WTC11 (cell line): ENCODE data around the gene STK32C. TPM values are rescaled to one million over a fixed set of nuclear protein-coding genes. Genes with fewer than 3 reads are reported as not detected.

Experiments used
- ATAC-seq: fragments of 200-7000 bp; cut with Tn5 transposase; 2 replicates; pipeline ENCODE4 v1.10.0; 2021; ENCODE audit warnings: mild to moderate bottlenecking, moderate library complexity
- CTCF ChIA-PET: fragments of 300-600 bp; sonication (Branson Sonifier 250); formaldehyde crosslinking; loops from one replicate; lab custom pipeline; 2021; ENCODE audit warnings: antibody characterized with exemption; lab: Charles Lee
- POLR2A ChIA-PET: fragments of 350-600 bp; sonication (Branson Sonifier 250); formaldehyde crosslinking; loops from one replicate; lab custom pipeline; 2021; ENCODE audit warnings: antibody characterized with exemption; lab: Charles Lee
- DNase-seq: peaks from one replicate; pipeline ENCODE4 v3.0.0; 2021; ENCODE audit warnings: low spot score
- H3K27ac Mint-ChIP-seq: 2 replicates; pipeline ENCODE4 v1.8.0; 2021; ENCODE audit warnings: mixed read lengths
- H3K27me3 Mint-ChIP-seq: 2 replicates; pipeline ENCODE4 v1.8.0; 2021; ENCODE audit warnings: low read depth, mild to moderate bottlenecking, moderate library complexity, mixed read lengths
- H3K36me3 Mint-ChIP-seq: 2 replicates; pipeline ENCODE4 v1.8.0; 2021; ENCODE audit warnings: mixed read lengths
- H3K4me1 Mint-ChIP-seq: 2 replicates; pipeline ENCODE4 v1.8.0; 2022; ENCODE audit warnings: mixed read lengths
- H3K4me3 Mint-ChIP-seq: 2 replicates; pipeline ENCODE4 v1.8.0; 2021; ENCODE audit warnings: mild to moderate bottlenecking, moderate library complexity, mixed read lengths
- H3K9me3 Mint-ChIP-seq: 2 replicates; pipeline ENCODE4 v1.8.0; 2021; ENCODE audit warnings: mixed read lengths
- CBFB ChIP-seq: sonication (generic); formaldehyde crosslinking; IDR thresholded peaks from 2 replicates; pipeline ENCODE4 v1.8.1; 2022; ENCODE audit warnings: mild to moderate bottlenecking, low read depth, missing genetic modification reagents
- GTF2I ChIP-seq: fragments of 250-450 bp; sonication (Bioruptor Pico); conservative IDR thresholded peaks from 2 replicates; pipeline ENCODE4 v1.4.0; 2021; ENCODE audit warnings: mild to moderate bottlenecking
- NFE2L1 ChIP-seq: sonication (generic); formaldehyde crosslinking; IDR thresholded peaks from 2 replicates; pipeline ENCODE4 v1.8.1; 2023; ENCODE audit warnings: missing genetic modification reagents
- NR1H2 ChIP-seq: sonication (generic); formaldehyde crosslinking; IDR thresholded peaks from 2 replicates; pipeline ENCODE4 v1.9.0; 2021; ENCODE audit warnings: mild to moderate bottlenecking, moderate library complexity, missing genetic modification reagents
- NR2C2 ChIP-seq: sonication (generic); formaldehyde crosslinking; IDR thresholded peaks from 2 replicates; pipeline ENCODE4 v1.8.0; 2022; ENCODE audit warnings: mild to moderate bottlenecking, missing genetic modification reagents
- NR3C1 ChIP-seq: sonication (generic); formaldehyde crosslinking; conservative IDR thresholded peaks from 2 replicates; pipeline ENCODE4 v1.8.1; 2023; ENCODE audit warnings: low read depth, mild to moderate bottlenecking, missing genetic modification reagents
- TEAD4 ChIP-seq: sonication (generic); formaldehyde crosslinking; IDR thresholded peaks from 2 replicates; pipeline ENCODE4 v1.8.0; 2022; ENCODE audit warnings: mild to moderate bottlenecking, missing genetic modification reagents
- total RNA-seq: library from RNA; stranded (reverse); gene quantifications from 3 replicates; pipeline ENCODE4 v1.2.3, GENCODE V29; 2021
- TF ChIP-seq, protein P1 (sequence below): fragments of 250-450 bp; sonication (Bioruptor Pico); IDR thresholded peaks from 2 replicates; pipeline ENCODE4 v1.9.0; 2021; ENCODE audit warnings: mild to moderate bottlenecking, borderline replicate concordance
- TF ChIP-seq, protein P2 (sequence below): sonication (generic); formaldehyde crosslinking; IDR thresholded peaks from 2 replicates; pipeline ENCODE4 v1.8.0; 2022; ENCODE audit warnings: mild to moderate bottlenecking, missing genetic modification reagents
- TF ChIP-seq, protein P3 (sequence below): sonication (generic); formaldehyde crosslinking; IDR thresholded peaks from 2 replicates; pipeline ENCODE4 v1.8.0; 2023; ENCODE audit warnings: missing genetic modification reagents, mild to moderate bottlenecking, borderline replicate concordance
- TF ChIP-seq, protein P4 (sequence below): sonication (generic); formaldehyde crosslinking; IDR thresholded peaks from 2 replicates; pipeline ENCODE4 v1.8.0; 2023; ENCODE audit warnings: mild to moderate bottlenecking, missing genetic modification reagents
- TF ChIP-seq, protein P5 (sequence below): sonication (generic); formaldehyde crosslinking; IDR thresholded peaks from 2 replicates; pipeline ENCODE4 v1.8.1; 2022; ENCODE audit warnings: low read depth, missing genetic modification reagents, borderline replicate concordance
- TF ChIP-seq, protein P6 (sequence below): sonication (generic); formaldehyde crosslinking; conservative IDR thresholded peaks from 2 replicates; pipeline ENCODE4 v1.8.1; 2023; ENCODE audit warnings: mild to moderate bottlenecking, low read depth, missing genetic modification reagents, moderate library complexity
- TF ChIP-seq, protein P7 (sequence below): sonication (generic); formaldehyde crosslinking; IDR thresholded peaks from 2 replicates; pipeline ENCODE4 v1.8.1; 2023; ENCODE audit warnings: mild to moderate bottlenecking, missing genetic modification reagents
- TF ChIP-seq, protein P8 (sequence below): sonication (generic); formaldehyde crosslinking; IDR thresholded peaks from 2 replicates; pipeline ENCODE4 v1.8.1; 2022; ENCODE audit warnings: missing genetic modification reagents, borderline replicate concordance

Gene STK32C
- total RNA-seq, 1 experiment from 2014 or later, result 20.7 TPM

DNA sequence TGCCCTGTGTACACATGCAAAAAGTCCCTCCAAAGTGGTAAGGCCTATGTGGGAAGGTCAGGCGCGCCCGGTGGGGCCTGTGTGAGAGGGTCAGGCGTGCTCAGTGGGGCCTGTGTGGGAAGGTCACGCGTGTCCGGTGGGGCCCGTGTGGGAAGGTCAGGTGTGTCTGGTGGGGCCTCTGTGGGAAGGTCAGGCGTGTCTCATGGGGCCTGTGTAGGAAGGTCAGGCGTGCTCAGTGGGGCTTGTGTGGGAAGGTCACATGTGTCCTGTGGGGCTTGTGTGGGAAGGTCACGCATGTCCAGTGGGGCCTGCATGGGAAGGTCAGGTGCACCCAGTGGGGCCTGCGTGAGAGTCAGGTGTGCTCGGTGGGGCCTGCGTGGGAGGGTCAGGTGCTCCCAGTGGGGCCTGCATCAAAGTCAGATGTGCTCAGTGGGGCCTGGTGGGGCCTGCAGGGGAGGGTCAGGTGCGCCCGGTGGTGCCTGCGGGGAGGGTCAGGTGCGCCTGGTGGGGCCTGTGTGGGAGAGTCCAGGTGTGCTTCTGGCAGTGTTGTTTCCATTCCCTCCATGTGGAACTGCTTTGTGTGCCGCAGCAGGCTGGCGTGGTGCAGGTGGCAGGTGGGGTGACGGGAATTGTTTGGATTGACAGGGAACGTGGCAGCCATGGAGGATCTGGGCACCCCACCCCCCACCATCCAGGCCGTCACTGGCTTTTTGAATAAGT, 39.6 kb upstream of the STK32C start:
- ATAC-seq (no peak), DNase-seq (no peak)
- no peak overlapping the region for H3K4me3 Mint-ChIP-seq
- no peaks in the 10 kb centered on the region for H3K4me1 Mint-ChIP-seq
- H3K36me3 Mint-ChIP-seq, result no peaks in the 10 kb centered on the region
- no peaks in the 10 kb centered on the region for H3K9me3 Mint-ChIP-seq
- H3K27ac Mint-ChIP-seq, result peak overlapping the region; percentile 71; the same call in 1 of the 2 replicates
- CTCF ChIA-PET, result interaction anchor here (1.2 to 2.1 kb wide), 2 partner anchors 13 to 35 kb away, joined by 3 to 14 read pairs; no protein-coding TSS in a partner anchor
- peaks cover 7% of the 10 kb centered on the region for H3K27me3 Mint-ChIP-seq
- POLR2A ChIA-PET, result no interaction called here
- TF ChIP-seq, protein P1, sequence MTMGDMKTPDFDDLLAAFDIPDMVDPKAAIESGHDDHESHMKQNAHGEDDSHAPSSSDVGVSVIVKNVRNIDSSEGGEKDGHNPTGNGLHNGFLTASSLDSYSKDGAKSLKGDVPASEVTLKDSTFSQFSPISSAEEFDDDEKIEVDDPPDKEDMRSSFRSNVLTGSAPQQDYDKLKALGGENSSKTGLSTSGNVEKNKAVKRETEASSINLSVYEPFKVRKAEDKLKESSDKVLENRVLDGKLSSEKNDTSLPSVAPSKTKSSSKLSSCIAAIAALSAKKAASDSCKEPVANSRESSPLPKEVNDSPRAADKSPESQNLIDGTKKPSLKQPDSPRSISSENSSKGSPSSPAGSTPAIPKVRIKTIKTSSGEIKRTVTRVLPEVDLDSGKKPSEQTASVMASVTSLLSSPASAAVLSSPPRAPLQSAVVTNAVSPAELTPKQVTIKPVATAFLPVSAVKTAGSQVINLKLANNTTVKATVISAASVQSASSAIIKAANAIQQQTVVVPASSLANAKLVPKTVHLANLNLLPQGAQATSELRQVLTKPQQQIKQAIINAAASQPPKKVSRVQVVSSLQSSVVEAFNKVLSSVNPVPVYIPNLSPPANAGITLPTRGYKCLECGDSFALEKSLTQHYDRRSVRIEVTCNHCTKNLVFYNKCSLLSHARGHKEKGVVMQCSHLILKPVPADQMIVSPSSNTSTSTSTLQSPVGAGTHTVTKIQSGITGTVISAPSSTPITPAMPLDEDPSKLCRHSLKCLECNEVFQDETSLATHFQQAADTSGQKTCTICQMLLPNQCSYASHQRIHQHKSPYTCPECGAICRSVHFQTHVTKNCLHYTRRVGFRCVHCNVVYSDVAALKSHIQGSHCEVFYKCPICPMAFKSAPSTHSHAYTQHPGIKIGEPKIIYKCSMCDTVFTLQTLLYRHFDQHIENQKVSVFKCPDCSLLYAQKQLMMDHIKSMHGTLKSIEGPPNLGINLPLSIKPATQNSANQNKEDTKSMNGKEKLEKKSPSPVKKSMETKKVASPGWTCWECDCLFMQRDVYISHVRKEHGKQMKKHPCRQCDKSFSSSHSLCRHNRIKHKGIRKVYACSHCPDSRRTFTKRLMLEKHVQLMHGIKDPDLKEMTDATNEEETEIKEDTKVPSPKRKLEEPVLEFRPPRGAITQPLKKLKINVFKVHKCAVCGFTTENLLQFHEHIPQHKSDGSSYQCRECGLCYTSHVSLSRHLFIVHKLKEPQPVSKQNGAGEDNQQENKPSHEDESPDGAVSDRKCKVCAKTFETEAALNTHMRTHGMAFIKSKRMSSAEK (CRISPR knock-in tag), result no peak
- no peak for TF ChIP-seq NFE2L1 (CRISPR knock-in tag)
- TF ChIP-seq, protein P2, sequence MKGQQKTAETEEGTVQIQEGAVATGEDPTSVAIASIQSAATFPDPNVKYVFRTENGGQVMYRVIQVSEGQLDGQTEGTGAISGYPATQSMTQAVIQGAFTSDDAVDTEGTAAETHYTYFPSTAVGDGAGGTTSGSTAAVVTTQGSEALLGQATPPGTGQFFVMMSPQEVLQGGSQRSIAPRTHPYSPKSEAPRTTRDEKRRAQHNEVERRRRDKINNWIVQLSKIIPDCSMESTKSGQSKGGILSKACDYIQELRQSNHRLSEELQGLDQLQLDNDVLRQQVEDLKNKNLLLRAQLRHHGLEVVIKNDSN (CRISPR knock-in tag), result no peak
- TF ChIP-seq GTF2I (CRISPR knock-in tag), result no peak
- TF ChIP-seq NR3C1 (CRISPR knock-in tag), result no peak
- TF ChIP-seq CBFB (CRISPR knock-in tag), result no peak
- TF ChIP-seq, protein P3, sequence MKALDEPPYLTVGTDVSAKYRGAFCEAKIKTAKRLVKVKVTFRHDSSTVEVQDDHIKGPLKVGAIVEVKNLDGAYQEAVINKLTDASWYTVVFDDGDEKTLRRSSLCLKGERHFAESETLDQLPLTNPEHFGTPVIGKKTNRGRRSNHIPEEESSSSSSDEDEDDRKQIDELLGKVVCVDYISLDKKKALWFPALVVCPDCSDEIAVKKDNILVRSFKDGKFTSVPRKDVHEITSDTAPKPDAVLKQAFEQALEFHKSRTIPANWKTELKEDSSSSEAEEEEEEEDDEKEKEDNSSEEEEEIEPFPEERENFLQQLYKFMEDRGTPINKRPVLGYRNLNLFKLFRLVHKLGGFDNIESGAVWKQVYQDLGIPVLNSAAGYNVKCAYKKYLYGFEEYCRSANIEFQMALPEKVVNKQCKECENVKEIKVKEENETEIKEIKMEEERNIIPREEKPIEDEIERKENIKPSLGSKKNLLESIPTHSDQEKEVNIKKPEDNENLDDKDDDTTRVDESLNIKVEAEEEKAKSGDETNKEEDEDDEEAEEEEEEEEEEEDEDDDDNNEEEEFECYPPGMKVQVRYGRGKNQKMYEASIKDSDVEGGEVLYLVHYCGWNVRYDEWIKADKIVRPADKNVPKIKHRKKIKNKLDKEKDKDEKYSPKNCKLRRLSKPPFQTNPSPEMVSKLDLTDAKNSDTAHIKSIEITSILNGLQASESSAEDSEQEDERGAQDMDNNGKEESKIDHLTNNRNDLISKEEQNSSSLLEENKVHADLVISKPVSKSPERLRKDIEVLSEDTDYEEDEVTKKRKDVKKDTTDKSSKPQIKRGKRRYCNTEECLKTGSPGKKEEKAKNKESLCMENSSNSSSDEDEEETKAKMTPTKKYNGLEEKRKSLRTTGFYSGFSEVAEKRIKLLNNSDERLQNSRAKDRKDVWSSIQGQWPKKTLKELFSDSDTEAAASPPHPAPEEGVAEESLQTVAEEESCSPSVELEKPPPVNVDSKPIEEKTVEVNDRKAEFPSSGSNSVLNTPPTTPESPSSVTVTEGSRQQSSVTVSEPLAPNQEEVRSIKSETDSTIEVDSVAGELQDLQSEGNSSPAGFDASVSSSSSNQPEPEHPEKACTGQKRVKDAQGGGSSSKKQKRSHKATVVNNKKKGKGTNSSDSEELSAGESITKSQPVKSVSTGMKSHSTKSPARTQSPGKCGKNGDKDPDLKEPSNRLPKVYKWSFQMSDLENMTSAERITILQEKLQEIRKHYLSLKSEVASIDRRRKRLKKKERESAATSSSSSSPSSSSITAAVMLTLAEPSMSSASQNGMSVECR (CRISPR knock-in tag), result no peak
- no peak for TF ChIP-seq NR2C2
- TF ChIP-seq, protein P4, sequence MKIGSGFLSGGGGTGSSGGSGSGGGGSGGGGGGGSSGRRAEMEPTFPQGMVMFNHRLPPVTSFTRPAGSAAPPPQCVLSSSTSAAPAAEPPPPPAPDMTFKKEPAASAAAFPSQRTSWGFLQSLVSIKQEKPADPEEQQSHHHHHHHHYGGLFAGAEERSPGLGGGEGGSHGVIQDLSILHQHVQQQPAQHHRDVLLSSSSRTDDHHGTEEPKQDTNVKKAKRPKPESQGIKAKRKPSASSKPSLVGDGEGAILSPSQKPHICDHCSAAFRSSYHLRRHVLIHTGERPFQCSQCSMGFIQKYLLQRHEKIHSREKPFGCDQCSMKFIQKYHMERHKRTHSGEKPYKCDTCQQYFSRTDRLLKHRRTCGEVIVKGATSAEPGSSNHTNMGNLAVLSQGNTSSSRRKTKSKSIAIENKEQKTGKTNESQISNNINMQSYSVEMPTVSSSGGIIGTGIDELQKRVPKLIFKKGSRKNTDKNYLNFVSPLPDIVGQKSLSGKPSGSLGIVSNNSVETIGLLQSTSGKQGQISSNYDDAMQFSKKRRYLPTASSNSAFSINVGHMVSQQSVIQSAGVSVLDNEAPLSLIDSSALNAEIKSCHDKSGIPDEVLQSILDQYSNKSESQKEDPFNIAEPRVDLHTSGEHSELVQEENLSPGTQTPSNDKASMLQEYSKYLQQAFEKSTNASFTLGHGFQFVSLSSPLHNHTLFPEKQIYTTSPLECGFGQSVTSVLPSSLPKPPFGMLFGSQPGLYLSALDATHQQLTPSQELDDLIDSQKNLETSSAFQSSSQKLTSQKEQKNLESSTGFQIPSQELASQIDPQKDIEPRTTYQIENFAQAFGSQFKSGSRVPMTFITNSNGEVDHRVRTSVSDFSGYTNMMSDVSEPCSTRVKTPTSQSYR (CRISPR knock-in tag), result no peak
- TF ChIP-seq, protein P5, sequence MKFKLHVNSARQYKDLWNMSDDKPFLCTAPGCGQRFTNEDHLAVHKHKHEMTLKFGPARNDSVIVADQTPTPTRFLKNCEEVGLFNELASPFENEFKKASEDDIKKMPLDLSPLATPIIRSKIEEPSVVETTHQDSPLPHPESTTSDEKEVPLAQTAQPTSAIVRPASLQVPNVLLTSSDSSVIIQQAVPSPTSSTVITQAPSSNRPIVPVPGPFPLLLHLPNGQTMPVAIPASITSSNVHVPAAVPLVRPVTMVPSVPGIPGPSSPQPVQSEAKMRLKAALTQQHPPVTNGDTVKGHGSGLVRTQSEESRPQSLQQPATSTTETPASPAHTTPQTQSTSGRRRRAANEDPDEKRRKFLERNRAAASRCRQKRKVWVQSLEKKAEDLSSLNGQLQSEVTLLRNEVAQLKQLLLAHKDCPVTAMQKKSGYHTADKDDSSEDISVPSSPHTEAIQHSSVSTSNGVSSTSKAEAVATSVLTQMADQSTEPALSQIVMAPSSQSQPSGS (CRISPR knock-in tag), result no peak
- TF ChIP-seq NR1H2 (CRISPR knock-in tag), result no peak
- TF ChIP-seq, protein P6, sequence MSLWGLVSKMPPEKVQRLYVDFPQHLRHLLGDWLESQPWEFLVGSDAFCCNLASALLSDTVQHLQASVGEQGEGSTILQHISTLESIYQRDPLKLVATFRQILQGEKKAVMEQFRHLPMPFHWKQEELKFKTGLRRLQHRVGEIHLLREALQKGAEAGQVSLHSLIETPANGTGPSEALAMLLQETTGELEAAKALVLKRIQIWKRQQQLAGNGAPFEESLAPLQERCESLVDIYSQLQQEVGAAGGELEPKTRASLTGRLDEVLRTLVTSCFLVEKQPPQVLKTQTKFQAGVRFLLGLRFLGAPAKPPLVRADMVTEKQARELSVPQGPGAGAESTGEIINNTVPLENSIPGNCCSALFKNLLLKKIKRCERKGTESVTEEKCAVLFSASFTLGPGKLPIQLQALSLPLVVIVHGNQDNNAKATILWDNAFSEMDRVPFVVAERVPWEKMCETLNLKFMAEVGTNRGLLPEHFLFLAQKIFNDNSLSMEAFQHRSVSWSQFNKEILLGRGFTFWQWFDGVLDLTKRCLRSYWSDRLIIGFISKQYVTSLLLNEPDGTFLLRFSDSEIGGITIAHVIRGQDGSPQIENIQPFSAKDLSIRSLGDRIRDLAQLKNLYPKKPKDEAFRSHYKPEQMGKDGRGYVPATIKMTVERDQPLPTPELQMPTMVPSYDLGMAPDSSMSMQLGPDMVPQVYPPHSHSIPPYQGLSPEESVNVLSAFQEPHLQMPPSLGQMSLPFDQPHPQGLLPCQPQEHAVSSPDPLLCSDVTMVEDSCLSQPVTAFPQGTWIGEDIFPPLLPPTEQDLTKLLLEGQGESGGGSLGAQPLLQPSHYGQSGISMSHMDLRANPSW (CRISPR knock-in tag), result no peak
- no peak for TF ChIP-seq TEAD4 (CRISPR knock-in tag)
- TF ChIP-seq, protein P7, sequence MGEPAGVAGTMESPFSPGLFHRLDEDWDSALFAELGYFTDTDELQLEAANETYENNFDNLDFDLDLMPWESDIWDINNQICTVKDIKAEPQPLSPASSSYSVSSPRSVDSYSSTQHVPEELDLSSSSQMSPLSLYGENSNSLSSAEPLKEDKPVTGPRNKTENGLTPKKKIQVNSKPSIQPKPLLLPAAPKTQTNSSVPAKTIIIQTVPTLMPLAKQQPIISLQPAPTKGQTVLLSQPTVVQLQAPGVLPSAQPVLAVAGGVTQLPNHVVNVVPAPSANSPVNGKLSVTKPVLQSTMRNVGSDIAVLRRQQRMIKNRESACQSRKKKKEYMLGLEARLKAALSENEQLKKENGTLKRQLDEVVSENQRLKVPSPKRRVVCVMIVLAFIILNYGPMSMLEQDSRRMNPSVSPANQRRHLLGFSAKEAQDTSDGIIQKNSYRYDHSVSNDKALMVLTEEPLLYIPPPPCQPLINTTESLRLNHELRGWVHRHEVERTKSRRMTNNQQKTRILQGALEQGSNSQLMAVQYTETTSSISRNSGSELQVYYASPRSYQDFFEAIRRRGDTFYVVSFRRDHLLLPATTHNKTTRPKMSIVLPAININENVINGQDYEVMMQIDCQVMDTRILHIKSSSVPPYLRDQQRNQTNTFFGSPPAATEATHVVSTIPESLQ (CRISPR knock-in tag), result no peak
- TF ChIP-seq, protein P8, sequence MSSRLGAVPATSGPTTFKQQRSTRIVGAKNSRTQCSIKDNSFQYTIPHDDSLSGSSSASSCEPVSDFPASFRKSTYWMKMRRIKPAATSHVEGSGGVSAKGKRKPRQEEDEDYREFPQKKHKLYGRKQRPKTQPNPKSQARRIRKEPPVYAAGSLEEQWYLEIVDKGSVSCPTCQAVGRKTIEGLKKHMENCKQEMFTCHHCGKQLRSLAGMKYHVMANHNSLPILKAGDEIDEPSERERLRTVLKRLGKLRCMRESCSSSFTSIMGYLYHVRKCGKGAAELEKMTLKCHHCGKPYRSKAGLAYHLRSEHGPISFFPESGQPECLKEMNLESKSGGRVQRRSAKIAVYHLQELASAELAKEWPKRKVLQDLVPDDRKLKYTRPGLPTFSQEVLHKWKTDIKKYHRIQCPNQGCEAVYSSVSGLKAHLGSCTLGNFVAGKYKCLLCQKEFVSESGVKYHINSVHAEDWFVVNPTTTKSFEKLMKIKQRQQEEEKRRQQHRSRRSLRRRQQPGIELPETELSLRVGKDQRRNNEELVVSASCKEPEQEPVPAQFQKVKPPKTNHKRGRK (CRISPR knock-in tag), result no peak
